Rectal smooth muscle tissue (tissue), 1 donor: ENCODE data around the gene PCDHB15.
A peak's percentile ranks its signal among the peaks of the same experiment; 100 is the strongest.
"Not testable (repeated sequence)": the region's sequence is repeated elsewhere in the genome, so short reads cannot be mapped to it uniquely, and the experiment has no call there.

Source experiments
- H3K27ac ChIP-seq: one replicate; pipeline ENCODE4 v1.7.0; 2013; ENCODE audit warnings: low read depth, low read length, inconsistent platforms
- H3K27me3 ChIP-seq: one replicate; pipeline ENCODE4 v1.7.0; 2013; ENCODE audit warnings: low read length; ENCODE audit not compliant: control insufficient read depth, insufficient read depth
- H3K36me3 ChIP-seq: one replicate; pipeline ENCODE4 v1.7.0; 2013; ENCODE audit warnings: low read length; ENCODE audit not compliant: control insufficient read depth, insufficient read depth
- H3K4me1 ChIP-seq: one replicate; pipeline ENCODE4 v1.7.0; 2013; ENCODE audit warnings: low read length; ENCODE audit not compliant: control insufficient read depth, insufficient read depth
- H3K4me3 ChIP-seq: one replicate; pipeline ENCODE4 v1.7.0; 2013; ENCODE audit warnings: low read length
- H3K9ac ChIP-seq: one replicate; pipeline ENCODE4 v1.7.0; 2013; ENCODE audit warnings: low read length

Gene PCDHB15

GRCh38 chr5:141223112-141223783 lies 21.9 kb upstream of the PCDHB15 start, which contains the start of gene PCDHB14:
Gene PCDHB14, plus strand, starts transcription at chr5:141223343. Its CDS starts 163 bp downstream, at chr5:141223506.
- no peaks in the 10 kb centered on the region for H3K36me3 ChIP-seq
- no peak within 1 kb of the TSS for H3K27ac ChIP-seq
- no peak within 1 kb of the TSS for H3K9ac ChIP-seq
- peak within 1 kb of the TSS; percentile 42 for H3K4me3 ChIP-seq
- H3K4me1 ChIP-seq: no peaks in the 10 kb centered on the region
- no peaks in the 10 kb centered on the region for H3K27me3 ChIP-seq

GRCh38 chr5:141224844-141225243 lies 20.4 kb upstream of the PCDHB15 start:
- not testable (repeated sequence) for H3K4me1 ChIP-seq, H3K36me3 ChIP-seq, H3K4me3 ChIP-seq, H3K27me3 ChIP-seq, H3K27ac ChIP-seq, H3K9ac ChIP-seq

GRCh38 chr5:141225421-141225820 lies 19.8 kb upstream of the PCDHB15 start:
- H3K27me3 ChIP-seq, H3K9ac ChIP-seq, H3K4me1 ChIP-seq, H3K36me3 ChIP-seq, H3K27ac ChIP-seq, H3K4me3 ChIP-seq: not testable (repeated sequence)

GRCh38 chr5:141234109-141234667 lies 11.0 kb upstream of the PCDHB15 start:
- peak overlapping the region; percentile 19 for H3K4me3 ChIP-seq

GRCh38 chr5:141235922-141236321 lies 9.3 kb upstream of the PCDHB15 start:
- not testable (repeated sequence) for H3K4me3 ChIP-seq, H3K36me3 ChIP-seq, H3K9ac ChIP-seq, H3K27ac ChIP-seq, H3K27me3 ChIP-seq, H3K4me1 ChIP-seq

More at GRCh38 chr5:141234109-141234667, 11.0 kb upstream of the PCDHB15 start:
- no peak overlapping the region for H3K9ac ChIP-seq
- H3K4me1 ChIP-seq: no peaks in the 10 kb centered on the region
- no peaks in the 10 kb centered on the region for H3K27me3 ChIP-seq
- H3K27ac ChIP-seq: no peak overlapping the region
- no peaks in the 10 kb centered on the region for H3K36me3 ChIP-seq

- Histone ChIP-seq H3K27me3 (no peaks in the 10 kb centered on the region), H3K4me3 (no peak overlapping the region), H3K36me3 (no peaks in the 10 kb centered on the region), H3K9ac (no peak overlapping the region), H3K27ac (no peak overlapping the region), H3K4me1 (no peaks in the 10 kb centered on the region)
These were observed 8.5 kb upstream of the PCDHB15 start for GRCh38 chr5:141236516-141237313.

GRCh38 chr5:141241496-141241895 lies 3.7 kb upstream of the PCDHB15 start:
- no peak overlapping the region for H3K9ac ChIP-seq
- H3K27ac ChIP-seq: no peak overlapping the region
- H3K27me3 ChIP-seq: no peaks in the 10 kb centered on the region
- no peak overlapping the region for H3K4me3 ChIP-seq
- H3K36me3 ChIP-seq: no peaks in the 10 kb centered on the region
- H3K4me1 ChIP-seq: no peaks in the 10 kb centered on the region

GRCh38 chr5:141246971-141247370 lies 1.8 kb downstream of the PCDHB15 start:
- not testable (repeated sequence) for H3K27me3 ChIP-seq, H3K4me3 ChIP-seq, H3K27ac ChIP-seq, H3K9ac ChIP-seq, H3K4me1 ChIP-seq, H3K36me3 ChIP-seq

- not testable (repeated sequence) for H3K27ac ChIP-seq, H3K27me3 ChIP-seq, H3K9ac ChIP-seq, H3K36me3 ChIP-seq, H3K4me3 ChIP-seq, H3K4me1 ChIP-seq
These were observed 2.2 kb downstream of the PCDHB15 start for GRCh38 chr5:141247434-141247833.

DNA sequence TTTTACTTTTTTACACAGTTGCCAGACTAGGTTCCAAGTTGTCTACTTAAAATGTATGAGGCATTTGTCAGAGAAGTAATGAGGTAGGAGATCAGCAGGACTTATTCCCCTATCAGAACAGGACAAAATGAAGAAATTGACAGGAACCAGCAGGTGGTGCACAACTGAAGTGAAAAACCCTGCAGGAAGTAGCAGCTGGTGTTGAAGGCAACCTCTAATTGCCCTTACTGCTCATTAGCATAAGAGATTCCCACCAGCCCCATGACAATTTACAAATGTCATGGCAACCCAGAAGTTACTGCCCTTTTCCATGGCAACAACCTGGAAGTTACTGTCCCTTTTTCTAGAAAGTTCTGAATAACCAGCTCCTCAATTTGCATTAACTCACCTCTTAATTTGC lies 5.4 kb downstream of the PCDHB15 start:
- H3K9ac ChIP-seq: no peak overlapping the region
- H3K36me3 ChIP-seq: no peaks in the 10 kb centered on the region
- no peak overlapping the region for H3K27ac ChIP-seq
- H3K27me3 ChIP-seq: no peaks in the 10 kb centered on the region
- H3K4me1 ChIP-seq: no peaks in the 10 kb centered on the region
- no peak overlapping the region for H3K4me3 ChIP-seq

- Histone ChIP-seq H3K9ac (no peak overlapping the region), H3K4me1 (no peaks in the 10 kb centered on the region), H3K27me3 (no peaks in the 10 kb centered on the region), H3K27ac (no peak overlapping the region), H3K36me3 (no peaks in the 10 kb centered on the region), H3K4me3 (no peak overlapping the region)
These were observed 13.3 kb downstream of the PCDHB15 start for GRCh38 chr5:141258464-141258863.

- Histone ChIP-seq H3K27ac (no peak overlapping the region), H3K4me3 (peak overlapping the region; percentile 5), H3K4me1 (no peaks in the 10 kb centered on the region), H3K36me3 (no peaks in the 10 kb centered on the region), H3K9ac (no peak overlapping the region), H3K27me3 (no peaks in the 10 kb centered on the region)
These were observed 13.8 kb downstream of the PCDHB15 start for GRCh38 chr5:141258948-141259347.
